Inflammatory macrophage (primary cell): ENCODE measurements around the gene TMEM163.
"Not testable (repeated sequence)": the region's sequence is repeated elsewhere in the genome, so short reads cannot be mapped to it uniquely, and the experiment has no call there.

Source experiments
- DNase-seq, 2 donors: peaks; one replicate each; pipeline ENCODE4 v3.0.0-alpha.2; 2020 to 2022

TMEM163 gene

GRCh38 chr2:134573724-134574123 is 145.1 kb downstream of the TMEM163 start:
- DNase-seq = no peak

- DNase-seq = no peak
These were observed 145.8 kb downstream of the TMEM163 start for GRCh38 chr2:134573085-134573370.

DNA sequence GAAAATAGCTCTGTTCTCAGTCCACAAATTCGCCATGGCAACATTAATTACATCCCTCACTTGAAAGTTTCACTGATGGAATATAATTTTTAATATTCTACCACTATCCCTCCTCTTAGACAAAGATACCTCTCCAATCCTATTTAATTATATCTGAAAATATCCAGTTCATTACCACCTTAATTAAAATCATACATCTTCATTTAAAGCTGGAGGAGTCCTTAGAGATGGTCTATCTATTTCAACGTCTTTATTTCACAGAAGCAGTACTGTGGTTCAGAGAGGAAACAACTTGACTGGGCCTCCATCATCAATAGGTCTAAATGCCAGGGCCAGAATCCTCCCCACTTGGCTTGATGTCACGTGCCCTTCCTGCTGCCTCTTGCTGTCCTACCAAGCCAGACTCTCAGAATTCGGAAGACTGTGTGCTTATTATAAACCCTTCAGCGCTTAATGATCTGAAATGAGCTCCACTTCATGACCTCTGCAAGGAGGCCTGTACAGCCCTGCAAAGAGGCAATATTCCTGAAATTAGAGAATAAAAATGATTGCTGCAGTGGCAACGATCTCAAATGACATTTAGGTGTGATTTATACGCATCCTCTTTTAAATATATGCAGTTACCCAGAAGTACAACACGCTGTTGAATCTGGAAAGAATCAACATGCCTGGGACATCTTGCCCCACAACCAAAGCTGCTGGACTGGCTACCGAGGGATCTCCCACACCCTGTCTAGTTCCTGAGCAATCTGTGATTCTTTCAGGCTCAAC is 146.3 kb downstream of the TMEM163 start:
- no peak for DNase-seq

DNA sequence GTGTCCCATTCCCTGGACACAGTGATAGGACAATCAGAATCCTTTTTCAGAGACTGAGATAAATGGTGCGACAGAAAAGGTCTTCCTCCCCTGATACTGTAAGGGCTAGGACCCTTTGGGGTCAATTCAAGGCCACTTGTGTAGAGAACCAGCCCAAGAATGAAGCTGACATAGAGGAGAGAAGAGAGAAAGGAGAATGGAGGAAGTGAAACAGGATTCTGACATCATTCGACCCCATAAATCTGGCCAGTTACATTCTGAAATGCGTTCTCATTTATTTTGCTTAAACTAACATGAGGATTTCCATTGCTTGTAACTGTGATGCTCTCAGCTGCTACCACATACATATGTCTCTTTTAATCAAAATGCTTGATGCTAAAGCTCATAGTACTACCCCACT is 148.1 kb downstream of the TMEM163 start:
- peak in 1 of 2 donors; percentile 7 for DNase-seq

- DNase-seq = no peak
These were observed 150.4 kb downstream of the TMEM163 start for GRCh38 chr2:134568413-134568812.

GRCh38 chr2:134567666-134568065 is 151.1 kb downstream of the TMEM163 start:
- no peak for DNase-seq

DNA sequence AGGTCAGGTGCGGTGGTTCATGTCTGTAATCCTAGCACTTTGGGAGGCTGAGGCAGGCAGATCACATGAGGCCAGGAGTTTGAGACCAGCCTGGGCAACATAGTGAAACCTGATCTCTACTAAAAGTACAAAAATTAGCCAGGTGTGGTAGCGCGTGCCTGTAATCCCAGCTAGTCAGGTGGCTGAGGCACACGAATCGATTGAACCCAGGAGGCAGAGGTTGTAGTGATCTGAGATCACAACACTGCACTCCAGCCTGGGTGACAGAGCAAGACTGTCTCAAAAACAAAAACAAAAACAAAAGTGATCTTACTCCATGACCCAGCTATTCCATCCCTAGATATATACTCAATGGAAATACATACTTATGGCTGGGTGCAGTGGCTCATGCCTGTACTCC is 153.8 kb downstream of the TMEM163 start:
- not testable (repeated sequence) for DNase-seq

- no peak for DNase-seq
These were observed 154.3 kb downstream of the TMEM163 start for GRCh38 chr2:134564549-134564948.

DNA sequence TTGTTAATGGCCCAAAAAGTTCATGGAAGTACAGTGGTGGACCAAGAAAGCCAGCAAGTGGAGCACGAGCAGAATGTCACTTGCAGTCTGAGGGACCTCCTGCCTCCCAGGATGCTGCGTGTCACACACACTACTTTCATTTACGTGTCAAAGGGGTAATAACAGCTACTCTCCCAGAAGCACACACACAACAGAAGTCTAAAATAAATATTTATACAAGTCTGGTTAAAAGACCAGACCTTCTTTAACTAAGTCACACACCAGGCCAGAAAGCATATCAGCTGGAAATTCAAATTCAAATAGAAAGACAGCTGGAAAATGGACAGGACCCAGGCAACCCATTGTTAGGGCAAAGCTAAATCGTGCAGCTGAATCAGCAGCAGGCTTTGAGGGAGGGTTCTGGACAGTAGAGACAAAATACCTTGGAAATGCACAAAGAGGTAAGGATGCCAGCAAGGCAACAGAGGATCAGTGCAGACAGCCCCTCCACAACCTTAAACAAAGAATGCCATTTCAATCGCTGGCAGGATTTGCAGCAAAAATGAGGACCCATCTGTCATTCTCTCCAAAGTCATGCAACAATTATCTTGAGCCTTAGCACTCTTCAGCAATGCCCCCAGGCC is 160.5 kb downstream of the TMEM163 start:
- no peak for DNase-seq

GRCh38 chr2:134555411-134555810 is 163.4 kb downstream of the TMEM163 start:
- no peak for DNase-seq

GRCh38 chr2:134553657-134554056 is 165.1 kb downstream of the TMEM163 start:
- no peak for DNase-seq

DNA sequence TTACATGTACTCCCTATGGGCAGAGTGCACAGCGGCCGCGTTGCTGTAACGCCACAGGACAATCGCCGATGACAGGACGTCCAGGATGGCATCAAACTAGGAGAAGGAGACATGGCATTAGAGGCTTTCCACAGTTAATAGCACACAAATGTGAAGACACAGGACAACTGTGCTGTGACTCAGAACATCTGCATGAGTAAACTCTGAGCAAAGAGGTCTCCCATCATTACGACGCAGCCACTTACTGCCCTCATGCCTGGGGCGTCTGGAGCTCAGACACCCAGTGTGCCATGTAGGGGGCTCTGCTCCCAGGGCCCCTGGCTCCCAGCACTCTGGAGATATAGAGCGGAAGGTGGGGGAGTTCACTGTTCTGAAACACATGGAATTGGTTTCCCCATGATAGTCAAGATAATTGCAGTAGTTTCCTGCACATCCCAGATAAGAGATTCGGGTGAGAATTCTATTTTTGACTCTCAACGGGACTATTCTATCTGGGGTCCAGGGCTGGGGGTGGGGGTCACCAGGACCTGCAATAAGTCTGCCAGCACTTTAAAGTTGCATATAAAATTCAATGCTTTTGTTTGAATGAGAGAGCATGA is 168.1 kb downstream of the TMEM163 start:
- DNase-seq = no peak

GRCh38 chr2:134549104-134549503 is 169.7 kb downstream of the TMEM163 start:
- DNase-seq = no peak

DNA sequence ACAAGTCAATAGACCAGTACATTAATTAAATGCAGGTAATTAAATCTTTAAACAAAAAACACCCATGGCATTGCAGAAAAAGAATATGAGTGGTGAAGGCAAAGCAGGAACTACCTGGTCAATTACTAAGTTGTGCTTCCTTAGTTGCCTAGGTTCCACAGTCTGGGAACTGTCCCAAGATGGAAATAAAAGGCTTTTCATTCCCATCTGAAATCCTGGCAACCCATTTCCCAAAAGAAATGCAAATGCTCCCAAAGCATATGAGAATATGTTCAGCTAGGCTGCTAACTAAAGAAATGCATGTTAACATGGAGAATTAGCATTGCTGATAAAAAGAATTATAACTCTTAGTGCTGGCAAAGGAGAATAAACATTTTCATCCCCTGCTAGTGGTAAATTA is 177.8 kb downstream of the TMEM163 start:
- DNase-seq = no peak

DNA sequence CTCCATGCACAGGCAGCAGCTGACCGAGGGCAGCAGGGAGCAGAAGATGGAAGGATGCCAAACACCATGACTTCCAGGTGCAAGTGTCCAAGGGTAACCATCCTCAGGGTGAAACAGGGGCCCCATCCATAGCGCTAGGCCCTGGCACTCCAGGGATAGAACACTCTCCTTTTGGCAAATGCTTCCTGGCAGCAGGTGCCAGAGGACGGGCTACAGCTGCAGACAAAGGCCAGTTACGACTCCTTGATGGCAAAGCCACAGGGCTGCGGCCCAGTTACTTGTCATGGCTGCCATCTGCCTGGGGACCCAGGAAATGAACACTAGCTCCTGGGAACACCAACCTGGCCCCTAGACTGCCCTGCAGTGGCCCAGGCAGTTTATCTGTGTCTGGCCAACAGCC is 178.8 kb downstream of the TMEM163 start:
- no peak for DNase-seq

DNA sequence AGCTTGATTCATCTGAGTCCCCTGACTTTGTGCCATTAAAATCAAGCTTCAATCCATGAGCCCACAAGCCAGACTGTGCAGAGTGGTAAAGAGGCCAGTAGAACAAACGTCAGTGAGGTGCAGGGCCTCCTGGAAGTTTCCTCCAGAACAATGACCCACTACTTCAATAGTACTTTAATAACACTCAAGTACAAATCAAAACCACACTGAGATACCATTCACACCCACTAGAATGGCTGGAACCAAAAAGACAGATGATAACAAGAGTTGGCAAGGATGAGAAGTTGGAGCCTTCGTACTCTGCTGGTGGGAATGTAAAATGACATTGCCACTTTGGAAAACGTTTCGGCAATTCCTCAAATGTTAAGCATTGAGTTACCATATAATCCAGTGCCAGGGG is 181.1 kb downstream of the TMEM163 start:
- no peak for DNase-seq

- DNase-seq = no peak
These were observed 181.7 kb downstream of the TMEM163 start for GRCh38 chr2:134537121-134537520.

- no peak for DNase-seq
These were observed 182.5 kb downstream of the TMEM163 start for GRCh38 chr2:134536296-134536695.

DNA sequence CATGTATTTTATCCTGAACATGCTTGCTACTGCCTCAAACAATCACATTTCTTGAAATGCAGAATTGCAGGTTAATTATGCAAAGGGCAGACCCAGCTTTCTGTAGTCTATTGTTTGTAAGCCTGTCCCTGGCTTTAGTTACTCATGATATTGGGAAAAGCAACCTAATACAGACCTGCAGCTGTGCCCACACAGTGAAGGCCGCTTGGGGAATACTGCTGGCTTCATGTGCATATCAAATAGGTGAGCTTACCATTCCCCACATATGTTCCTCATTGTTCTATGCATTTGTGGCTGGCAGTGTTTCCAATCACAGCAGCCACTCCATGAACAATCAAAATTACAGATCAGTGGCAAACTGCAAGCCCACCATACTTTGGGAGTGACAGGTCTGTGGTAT is 186.3 kb downstream of the TMEM163 start:
- DNase-seq = no peak

DNA sequence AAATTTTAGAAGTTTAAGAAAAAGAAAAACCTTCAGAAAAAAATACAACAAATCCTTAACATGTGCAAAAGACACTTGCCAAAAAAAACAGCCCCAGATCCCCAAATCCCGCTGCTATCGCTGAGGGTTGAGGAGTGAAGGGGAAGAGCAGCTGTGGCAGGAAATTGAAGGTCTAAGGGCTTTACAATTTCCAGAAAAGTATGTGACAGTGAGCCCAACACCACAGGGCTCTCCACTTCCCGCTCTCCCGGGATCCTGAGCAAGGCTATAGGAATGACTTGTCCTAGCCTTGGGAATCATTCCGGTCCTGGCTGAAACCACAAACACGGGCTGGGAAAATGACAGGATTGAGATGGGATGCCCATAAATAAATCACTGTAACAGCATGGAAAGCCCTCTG is 191.4 kb downstream of the TMEM163 start:
- DNase-seq = no peak

DNA sequence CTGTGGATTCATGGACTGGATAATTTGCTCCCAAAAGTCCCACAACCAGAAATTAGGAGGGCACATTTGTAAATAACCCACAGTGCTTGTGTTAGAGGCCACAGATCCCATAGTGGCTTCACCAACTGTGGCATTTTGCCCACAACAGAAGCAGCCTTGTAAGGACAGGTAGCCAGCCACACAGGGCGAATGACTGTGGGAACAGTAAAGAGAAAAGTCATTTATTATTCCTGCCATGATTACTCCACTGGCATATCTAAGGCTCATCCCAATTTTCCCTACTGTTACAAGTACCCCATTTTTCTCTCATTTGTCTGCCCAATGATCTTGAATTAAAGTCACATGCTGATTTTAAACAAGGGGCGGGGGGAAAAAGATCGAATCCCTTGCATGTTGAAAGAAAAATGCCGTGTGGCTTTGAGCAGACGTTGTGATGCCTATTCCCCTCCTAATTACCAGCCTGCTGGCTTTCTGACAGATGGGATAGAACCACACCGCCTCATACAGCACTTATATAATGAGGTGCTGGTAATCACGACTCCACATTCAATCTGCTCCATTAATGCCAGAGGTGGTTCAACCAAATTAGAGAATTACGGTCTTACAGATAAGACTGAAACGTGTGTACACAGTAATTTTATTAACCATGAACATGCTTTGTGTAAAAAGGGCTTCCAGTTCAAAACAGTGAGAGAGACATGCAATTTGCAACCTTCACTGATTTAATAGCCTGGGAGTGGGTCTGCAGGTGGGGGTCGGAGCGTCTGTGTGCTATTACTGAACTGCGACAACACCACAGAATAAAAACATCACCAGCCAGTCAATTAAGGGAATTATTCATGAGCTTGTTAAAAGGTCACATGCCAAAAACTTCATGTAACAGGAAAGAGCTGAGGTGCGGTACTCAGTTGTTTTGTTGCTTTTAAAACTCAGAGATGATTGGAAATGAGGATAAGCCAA is 196.0 kb downstream of the TMEM163 start:
- DNase-seq = no peak

DNA sequence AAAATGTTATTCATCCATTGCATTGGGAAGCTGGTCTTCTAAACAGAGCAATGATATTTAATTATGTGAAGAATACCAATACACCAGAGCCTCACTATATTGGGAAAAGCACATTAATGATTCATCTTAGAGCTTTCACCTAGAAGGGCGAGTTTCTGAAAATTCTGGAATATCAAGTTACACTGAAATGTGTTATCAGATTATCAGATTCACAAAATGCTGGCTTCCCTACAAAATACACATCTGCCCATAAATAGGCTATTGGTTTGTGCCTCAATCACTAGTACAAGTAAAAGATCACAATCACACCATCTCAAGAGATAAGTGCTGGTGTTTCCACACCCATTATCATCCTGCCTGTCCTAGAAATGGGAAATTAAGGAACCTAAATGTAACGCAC is 200.7 kb downstream of the TMEM163 start:
- DNase-seq = no peak

DNA sequence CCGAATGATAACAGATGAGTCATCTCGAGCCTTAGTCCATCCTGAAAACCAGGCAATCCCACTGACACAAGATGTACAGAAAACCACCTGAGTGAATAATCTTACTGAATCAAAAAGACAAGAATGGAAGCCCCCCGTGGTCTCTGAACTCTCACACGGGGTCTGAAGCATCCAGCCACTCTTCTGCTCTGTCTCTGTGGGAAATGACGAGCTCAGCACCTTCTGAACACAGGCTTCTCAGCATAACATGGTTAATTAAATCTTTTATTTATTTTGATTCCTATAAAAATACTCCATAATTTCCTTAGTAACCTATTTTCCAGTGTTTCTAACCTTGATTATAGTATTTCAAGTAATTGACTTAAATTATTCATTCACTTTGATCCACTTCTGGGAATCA is 203.7 kb downstream of the TMEM163 start:
- DNase-seq = no peak
